ENCODE results near the gene HDAC11.
A peak's percentile ranks its signal among the peaks of the same experiment; 100 is the strongest.
"Not testable (repeated sequence)": the region's sequence is repeated elsewhere in the genome, so short reads cannot be mapped to it uniquely, and the experiment has no call there.

HDAC11 gene

GRCh38 chr3:13494463-13495350 lies 14.6 kb downstream of the HDAC11 start:
- no peak for DNase-seq

GRCh38 chr3:13495351-13495813 lies 15.3 kb downstream of the HDAC11 start:
- DNase-seq: no peak

DNA sequence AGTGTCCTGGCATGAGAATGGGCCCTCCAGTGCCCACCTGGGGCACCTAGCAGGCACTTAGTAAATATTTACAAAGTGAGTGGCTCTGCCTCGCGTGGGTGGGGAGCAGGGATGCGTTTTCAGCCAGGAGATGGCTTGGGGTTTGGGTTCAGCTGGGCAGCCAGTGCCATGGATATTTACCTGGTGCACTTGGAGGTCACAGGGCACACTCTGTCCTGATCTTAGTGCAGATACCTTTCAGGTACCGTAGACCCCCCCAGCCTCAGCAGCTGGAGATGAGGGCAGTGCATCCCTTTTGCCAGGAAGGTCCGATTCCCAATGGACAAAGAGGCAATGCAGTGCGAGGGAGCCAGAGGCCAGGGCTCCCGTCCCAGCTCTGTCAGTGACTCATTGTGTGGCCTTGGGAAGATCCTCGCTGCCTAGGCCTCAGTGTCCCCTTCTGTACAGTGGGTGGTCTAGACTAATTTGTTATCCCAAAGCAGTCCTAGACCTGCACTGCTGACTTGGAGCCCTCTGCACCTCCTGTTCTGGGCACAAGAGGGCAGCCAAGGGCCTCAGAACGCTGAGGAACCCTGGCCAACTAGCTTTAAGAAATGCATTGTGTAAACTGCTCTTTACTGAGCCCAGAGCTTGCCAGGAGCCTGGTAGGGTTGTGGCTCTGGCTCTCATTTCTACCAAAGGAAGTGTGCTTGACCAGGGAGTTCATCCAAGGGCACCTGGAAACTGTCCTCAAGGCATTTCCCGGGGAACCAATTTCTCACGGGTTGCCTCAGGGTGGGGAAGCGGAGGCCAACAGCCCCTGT lies 16.0 kb downstream of the HDAC11 start:
- peak; percentile 64 for DNase-seq

GRCh38 chr3:13496879-13497278 lies 16.8 kb downstream of the HDAC11 start:
- DNase-seq: no peak

GRCh38 chr3:13497386-13497785 lies 17.3 kb downstream of the HDAC11 start:
- no peak for DNase-seq

DNA sequence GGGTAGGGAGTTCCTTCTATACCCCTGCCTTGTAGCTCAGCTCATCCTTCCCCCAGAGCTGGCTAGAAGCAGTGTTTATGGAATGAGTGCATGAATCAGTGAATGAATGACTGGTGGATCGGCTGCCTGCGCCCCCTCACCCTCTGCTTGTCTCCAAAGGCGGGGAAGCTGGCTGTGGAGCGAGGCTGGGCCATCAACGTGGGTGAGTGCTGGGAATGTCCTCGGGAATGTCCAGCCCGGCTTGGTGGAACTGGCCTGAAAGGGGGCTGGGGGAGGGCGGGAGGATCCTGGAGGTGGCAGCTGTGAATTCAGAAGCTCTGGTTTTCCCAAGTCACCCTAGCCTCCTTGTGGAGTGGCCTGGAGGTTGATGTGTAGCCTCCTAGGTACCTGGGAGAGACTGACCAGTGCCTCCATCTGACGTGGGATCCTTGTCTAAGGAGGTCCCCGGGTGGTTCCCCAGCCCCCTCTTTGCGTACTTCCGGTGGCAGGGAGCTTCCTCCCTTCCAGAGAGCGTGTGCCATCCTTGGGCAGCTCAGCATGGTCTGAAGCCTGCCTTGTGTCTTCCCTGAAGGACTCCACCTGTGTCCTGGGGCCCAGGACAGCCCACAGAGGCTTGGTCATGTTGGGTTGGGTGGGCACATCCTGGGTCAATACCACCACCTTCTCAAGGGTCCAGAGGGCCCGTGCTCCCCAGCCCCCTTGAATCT lies 18.4 kb downstream of the HDAC11 start:
- DNase-seq: no peak

- DNase-seq: not testable (repeated sequence)
These were observed 19.1 kb downstream of the HDAC11 start for GRCh38 chr3:13499246-13499645.

GRCh38 chr3:13500133-13500885 lies 20.2 kb downstream of the HDAC11 start:
- DNase-seq: no peak

GRCh38 chr3:13501056-13501455 lies 20.9 kb downstream of the HDAC11 start:
- DNase-seq: no peak

DNA sequence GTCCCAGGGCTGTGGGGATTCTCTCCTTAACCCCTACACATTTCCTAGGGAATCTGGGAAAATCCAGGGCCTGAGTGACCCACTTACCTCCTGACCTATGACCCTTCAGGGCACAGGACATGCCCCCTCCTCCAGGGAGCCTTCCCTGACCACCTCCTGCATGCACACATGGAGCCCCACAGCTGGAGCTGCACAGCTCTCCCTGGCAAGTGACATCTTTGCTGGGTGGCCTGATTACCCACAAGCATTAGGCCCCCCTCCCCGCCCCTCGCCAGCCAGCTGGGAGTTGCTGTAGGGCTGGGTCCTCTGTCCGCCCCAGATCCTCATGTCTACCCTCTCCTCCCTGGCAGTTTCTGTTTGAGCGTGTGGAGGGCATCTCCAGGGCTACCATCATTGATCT lies 21.4 kb downstream of the HDAC11 start:
- DNase-seq: no peak

- DNase-seq: no peak
These were observed 22.1 kb downstream of the HDAC11 start for GRCh38 chr3:13501958-13502790.

- DNase-seq: no peak
These were observed 22.6 kb downstream of the HDAC11 start for GRCh38 chr3:13502791-13503060.

DNA sequence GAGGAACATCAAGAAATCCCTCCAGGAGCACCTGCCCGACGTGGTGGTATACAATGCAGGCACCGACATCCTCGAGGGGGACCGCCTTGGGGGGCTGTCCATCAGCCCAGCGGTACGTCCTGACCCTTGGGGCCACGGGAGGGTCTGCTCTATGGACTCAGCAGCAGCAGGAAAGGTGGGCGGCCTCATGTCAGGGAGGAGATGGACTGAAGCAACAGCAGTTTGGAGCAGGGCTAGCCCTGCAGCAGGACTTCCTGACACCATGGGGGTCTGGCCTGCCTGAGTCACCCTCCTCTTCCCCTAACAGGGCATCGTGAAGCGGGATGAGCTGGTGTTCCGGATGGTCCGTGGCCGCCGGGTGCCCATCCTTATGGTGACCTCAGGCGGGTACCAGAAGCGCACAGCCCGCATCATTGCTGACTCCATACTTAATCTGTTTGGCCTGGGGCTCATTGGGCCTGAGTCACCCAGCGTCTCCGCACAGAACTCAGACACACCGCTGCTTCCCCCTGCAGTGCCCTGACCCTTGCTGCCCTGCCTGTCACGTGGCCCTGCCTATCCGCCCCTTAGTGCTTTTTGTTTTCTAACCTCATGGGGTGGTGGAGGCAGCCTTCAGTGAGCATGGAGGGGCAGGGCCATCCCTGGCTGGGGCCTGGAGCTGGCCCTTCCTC lies 24.2 kb downstream of the HDAC11 start:
- DNase-seq: no peak

DNA sequence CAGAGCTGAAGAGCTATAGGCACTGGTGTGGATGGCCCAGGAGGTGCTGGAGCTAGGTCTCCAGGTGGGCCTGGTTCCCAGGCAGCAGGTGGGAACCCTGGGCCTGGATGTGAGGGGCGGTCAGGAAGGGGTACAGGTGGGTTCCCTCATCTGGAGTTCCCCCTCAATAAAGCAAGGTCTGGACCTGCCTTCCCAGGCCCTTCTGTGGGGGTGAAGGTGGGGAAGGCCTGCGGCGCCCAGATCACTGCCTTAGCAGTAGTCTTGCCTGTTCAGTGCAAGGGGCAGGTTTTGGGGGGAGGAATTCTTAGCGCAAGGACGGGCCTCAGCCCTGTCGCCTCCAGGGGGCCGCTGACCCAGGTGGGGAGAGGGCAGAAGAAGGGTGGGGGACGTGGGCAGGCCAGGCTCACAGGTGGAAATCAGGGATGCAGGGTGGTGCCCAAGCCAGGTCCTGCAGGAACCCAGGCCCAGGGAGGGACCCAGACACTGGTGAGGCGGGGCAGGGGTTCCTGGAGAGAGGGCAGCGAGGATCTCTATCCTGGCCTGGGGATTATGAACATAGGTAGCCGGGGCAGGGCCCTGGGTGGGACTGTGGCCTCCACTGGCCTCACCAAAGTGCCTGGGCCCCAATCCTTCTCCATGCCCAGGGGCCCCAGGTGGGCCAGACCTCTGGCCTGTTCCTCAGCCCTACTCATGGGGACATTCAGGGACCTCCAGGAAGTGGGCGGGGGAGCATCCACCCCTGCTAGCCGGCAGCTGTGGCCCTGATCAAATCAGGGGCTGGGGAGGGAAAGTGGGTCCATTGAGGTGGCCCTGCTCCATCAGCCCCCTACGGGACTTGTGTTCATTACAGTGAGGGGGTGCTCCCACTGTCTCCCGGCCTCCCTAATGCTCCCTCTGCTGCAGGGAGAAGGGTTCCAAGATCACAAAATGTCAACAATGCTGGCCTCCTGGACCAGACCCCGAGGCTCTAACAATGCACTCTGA lies 25.3 kb downstream of the HDAC11 start:
- no peak for DNase-seq

DNA sequence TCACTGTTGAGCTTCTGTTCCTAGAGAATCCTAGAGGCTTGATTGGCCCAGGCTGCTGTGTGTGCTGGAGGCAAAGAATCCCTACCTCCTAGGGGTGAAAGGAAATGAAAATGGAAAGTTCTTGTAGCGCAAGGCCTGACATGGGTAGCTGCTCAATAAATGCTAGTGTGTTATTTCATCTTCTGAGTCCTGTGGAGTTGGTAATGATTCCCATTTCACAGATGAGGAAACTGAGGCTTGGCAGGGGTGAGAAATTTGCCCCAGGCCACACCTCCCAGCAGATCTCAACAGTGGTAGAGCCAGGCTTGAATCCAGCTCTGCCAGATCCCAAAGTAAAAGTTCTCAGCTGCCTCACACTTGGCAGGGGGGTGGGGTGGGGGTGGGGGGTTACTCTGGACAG lies 26.1 kb downstream of the HDAC11 start:
- DNase-seq: no peak

DNA sequence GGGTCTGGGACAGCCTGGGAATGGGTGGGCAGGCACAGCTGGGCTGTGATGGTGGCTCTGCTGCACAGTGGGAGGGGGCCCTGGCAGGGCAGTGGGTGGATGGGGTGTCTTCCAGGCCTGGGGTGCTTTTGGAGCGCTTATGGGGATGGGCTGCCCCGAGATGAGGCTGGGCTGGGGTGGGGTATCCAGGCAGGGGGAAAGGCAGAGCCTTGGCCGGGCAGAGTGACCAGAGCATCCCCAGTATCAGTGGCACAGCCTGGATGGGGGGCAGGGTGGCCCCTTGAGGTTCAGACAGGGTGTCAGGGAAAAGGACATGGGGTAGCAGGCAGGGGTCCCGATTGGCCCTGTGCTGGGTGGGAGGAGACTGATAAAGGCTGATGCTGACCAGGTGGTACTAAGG lies 26.6 kb downstream of the HDAC11 start:
- no peak for DNase-seq

- no peak for DNase-seq
These were observed 27.1 kb downstream of the HDAC11 start for GRCh38 chr3:13507247-13507569.

DNA sequence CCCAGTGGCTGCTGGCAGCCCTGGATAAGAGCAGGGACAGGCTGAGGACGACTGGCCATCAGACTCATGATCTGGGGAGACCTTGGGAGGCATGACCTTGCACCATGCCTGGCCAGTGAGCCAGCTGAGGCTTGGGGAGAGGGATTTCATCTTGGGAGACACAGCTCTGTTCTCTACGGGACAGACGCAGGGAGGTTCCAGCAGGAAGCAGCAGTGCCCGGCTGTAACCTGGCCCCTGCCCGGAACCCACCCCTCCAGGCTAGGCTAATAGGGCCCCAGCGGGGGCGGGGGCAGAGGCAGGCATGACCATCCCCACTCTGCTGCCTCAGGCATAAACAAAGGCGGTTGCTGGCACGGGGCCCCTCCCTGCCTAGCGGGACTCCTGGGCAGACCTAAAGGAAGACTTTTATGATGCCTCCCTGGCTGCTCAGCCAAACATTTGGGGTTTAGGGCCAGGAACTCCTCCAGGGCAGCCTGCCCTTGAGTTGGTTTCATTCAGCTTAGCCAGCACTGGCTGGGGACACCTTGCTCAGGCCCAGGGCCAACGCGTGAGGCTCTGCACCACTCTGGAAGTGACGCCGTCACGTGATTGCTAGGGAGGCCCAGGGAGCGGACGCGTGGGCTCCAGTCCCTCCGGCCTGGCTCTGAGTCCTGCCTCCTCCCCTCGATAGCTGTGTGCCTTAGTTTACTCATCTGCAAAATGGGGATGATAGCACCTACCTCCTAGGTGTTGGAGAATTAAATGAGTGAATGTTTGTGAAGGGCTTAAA lies 27.6 kb downstream of the HDAC11 start:
- DNase-seq: no peak

DNA sequence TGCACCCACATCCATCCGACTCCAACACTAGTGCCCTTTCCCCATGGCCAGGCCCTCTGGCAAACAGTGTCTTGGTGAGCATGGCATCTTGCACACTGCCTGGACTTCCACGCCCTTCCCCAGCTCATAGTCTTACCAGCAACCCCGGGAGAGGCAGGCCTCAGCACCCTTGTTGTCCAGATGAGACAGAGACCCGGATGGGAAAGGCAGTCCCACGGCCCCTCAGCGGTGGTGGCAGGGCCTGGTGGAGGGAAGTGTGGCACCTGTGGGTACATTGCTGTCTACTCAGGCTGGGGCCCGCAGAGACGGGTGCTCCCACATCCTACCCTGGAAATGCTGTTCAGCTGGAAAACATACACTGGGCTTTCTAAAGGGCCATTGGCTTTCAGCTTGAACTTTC lies 28.4 kb downstream of the HDAC11 start:
- DNase-seq: no peak

All from activated CD4-positive, CD25-positive, alpha-beta regulatory T cell treated with anti-CD3 and anti-CD28 coated beads, Interleukin-2, amount 50 U/mL, for 72 hours (primary cell).